Esophagus squamous epithelium (tissue), 4 donors: ENCODE measurements around the gene TAGAP.
A peak's percentile ranks its signal among the peaks of the same experiment; 100 is the strongest.

ENCODE experiments used
- POLR2A ChIP-seq, 4 donors: fragments of 450-650 bp; IDR thresholded peaks; one replicate each; pipeline ENCODE4 v1.6.1; 2017; ENCODE audit warnings: antibody characterized with exemption in 4 of 4, mild to moderate bottlenecking in 4 of 4, moderate library complexity in 3 of 4
- TF ChIP-seq, protein P1 (sequence below), 6 experiments: fragments of 450-650 bp in 4 of 6; fragments of 200-600 bp in 2 of 6; sonication (generic) in 2 of 6; IDR thresholded peaks; one replicate each; pipeline ENCODE4 v1.5.1; 2016 to 2019; ENCODE audit warnings: antibody characterized with exemption in 6 of 6, mild to moderate bottlenecking in 4 of 6, moderate library complexity in 4 of 6

DNA sequence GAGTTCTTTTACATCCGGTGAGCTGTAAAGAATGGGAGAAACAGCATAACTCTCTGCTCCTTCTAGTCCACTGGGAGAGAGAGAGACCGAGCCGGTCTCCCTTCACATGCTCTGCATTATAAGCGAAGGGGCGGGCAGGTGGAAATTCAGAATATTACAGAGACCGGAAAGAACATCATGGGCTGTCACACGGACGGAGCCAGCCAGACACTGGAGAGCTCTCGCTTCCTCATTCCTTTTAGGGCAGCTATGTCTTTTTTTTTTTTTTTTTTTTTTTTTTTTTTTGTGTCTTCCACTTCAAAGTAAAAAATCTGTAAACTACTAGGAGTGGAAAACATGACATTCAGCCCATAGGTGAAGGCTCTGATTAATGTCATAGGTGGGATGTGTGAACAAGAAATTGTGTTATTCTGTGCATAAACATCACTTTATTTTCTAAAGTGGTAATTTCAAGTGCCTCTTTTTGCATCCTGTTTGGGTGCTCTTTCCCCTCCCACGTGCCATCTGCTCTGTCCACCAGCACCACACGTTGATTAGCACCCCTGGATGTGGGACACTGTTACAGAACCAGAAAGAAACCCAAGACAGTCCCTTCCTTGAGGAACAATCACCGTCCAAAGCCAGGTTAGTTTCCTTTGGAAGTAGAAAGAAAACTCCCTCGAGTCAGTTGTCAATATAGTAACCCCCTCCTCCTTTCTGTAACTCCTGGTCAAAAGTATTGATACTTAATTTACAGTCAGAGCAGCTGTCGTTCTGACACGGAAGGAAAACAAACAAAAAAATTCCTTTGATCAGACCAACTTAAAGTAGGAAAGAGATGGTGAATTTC, at the start of gene TAGAP:
- TF ChIP-seq, protein P1, sequence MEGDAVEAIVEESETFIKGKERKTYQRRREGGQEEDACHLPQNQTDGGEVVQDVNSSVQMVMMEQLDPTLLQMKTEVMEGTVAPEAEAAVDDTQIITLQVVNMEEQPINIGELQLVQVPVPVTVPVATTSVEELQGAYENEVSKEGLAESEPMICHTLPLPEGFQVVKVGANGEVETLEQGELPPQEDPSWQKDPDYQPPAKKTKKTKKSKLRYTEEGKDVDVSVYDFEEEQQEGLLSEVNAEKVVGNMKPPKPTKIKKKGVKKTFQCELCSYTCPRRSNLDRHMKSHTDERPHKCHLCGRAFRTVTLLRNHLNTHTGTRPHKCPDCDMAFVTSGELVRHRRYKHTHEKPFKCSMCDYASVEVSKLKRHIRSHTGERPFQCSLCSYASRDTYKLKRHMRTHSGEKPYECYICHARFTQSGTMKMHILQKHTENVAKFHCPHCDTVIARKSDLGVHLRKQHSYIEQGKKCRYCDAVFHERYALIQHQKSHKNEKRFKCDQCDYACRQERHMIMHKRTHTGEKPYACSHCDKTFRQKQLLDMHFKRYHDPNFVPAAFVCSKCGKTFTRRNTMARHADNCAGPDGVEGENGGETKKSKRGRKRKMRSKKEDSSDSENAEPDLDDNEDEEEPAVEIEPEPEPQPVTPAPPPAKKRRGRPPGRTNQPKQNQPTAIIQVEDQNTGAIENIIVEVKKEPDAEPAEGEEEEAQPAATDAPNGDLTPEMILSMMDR (IDR thresholded peaks at IDR 0.05): no peak
- peak in 3 of 4 donors; percentile 69 to 89 (median 70) for TF ChIP-seq POLR2A (IDR thresholded peaks at IDR 0.05)
